AG08395 (cell line): Measurements from ENCODE around the gene HAX1.
A peak's percentile ranks its signal among the peaks of the same experiment; 100 is the strongest.
"Not testable (repeated sequence)": the region's sequence is repeated elsewhere in the genome, so short reads cannot be mapped to it uniquely, and the experiment has no call there.

Source experiments
- DNase-seq: peaks from one replicate; pipeline ENCODE4 v3.0.0; 2012; ENCODE audit warnings: mixed read lengths, low spot score

HAX1 gene

GRCh38 chr1:154287591-154287990 lies 15.2 kb downstream of the HAX1 start:
- DNase-seq = not testable (repeated sequence)

GRCh38 chr1:154288661-154289060 lies 16.2 kb downstream of the HAX1 start:
- no peak for DNase-seq

- no peak for DNase-seq
These were observed 18.5 kb downstream of the HAX1 start for GRCh38 chr1:154290921-154291320.

- DNase-seq = no peak
These were observed 23.2 kb downstream of the HAX1 start for GRCh38 chr1:154295408-154296235.

- DNase-seq = no peak
These were observed 29.2 kb downstream of the HAX1 start for GRCh38 chr1:154301582-154301981.

- no peak for DNase-seq
These were observed 32.4 kb downstream of the HAX1 start for GRCh38 chr1:154304664-154305337.

GRCh38 chr1:154306151-154306550 lies 33.7 kb downstream of the HAX1 start:
- DNase-seq = peak; percentile 77

GRCh38 chr1:154307670-154308270 lies 35.3 kb downstream of the HAX1 start:
- not testable (repeated sequence) for DNase-seq

- DNase-seq = not testable (repeated sequence)
These were observed 36.7 kb downstream of the HAX1 start for GRCh38 chr1:154309136-154309535.

- DNase-seq = not testable (repeated sequence)
These were observed 40.0 kb downstream of the HAX1 start for GRCh38 chr1:154312229-154313065.

GRCh38 chr1:154313066-154313356 lies 40.6 kb downstream of the HAX1 start:
- no peak for DNase-seq

GRCh38 chr1:154314226-154314625 lies 41.8 kb downstream of the HAX1 start:
- not testable (repeated sequence) for DNase-seq

GRCh38 chr1:154316704-154317103 lies 44.3 kb downstream of the HAX1 start:
- DNase-seq = no peak

- no peak for DNase-seq
These were observed 46.0 kb downstream of the HAX1 start for GRCh38 chr1:154318386-154318785.

- no peak for DNase-seq
These were observed 48.6 kb downstream of the HAX1 start, which contains the start of gene AQP10 for GRCh38 chr1:154320882-154321608. TSS of gene AQP10 (plus strand) at chr1:154321093. CDS start at chr1:154321156, 63 bp downstream.

- not testable (repeated sequence) for DNase-seq
These were observed 49.1 kb downstream of the HAX1 start for GRCh38 chr1:154321609-154321934.

GRCh38 chr1:154323493-154323892 lies 51.1 kb downstream of the HAX1 start:
- DNase-seq = no peak

- no peak for DNase-seq
These were observed 51.8 kb downstream of the HAX1 start for GRCh38 chr1:154324241-154324640.

- peak; percentile 86 for DNase-seq
These were observed 52.5 kb downstream of the HAX1 start, which contains the start of gene ATP8B2 for GRCh38 chr1:154324669-154325582. TSS of gene ATP8B2 (plus strand) at chr1:154325525. CDS start at chr1:154328142, 2,617 bp downstream.
